Measurements from ENCODE around the gene C4BPA. TPM values are rescaled to one million over a fixed set of nuclear protein-coding genes. Genes with fewer than 3 reads are reported as not detected.

Gene C4BPA
- total and polyA plus RNA-seq, 10 of the 15 experiments (the other 5 are each of a cell fraction or from before 2014, with no cell fraction given) = 0.31 TPM; not detected in 9

DNA sequence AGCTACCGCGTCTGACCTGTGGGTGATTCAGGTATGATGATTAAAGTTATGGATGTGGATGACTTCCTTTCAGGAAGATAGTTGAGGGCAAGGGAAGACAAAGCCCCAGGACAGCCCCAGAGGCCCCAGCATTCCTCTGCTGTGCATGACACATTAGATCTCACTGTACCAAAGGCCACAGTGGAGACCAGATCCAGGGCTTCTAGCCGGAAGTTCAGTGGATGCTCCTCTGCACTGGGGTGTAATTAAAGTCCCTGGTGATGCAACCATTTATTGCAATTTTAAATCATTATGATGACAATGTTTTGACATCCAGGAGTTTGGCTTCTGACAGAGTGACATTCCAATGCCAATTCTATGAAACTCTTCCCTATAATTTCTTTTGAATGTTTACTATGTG, 5.0 kb downstream of the C4BPA start:
- CTCF ChIA-PET = interaction anchor here (1.4 kb wide), 1 partner anchor 296 kb away, joined by 3 read pairs; no protein-coding TSS in a partner anchor
- Histone ChIP-seq H3K4me3 (no peak overlapping the region), H2AFZ (ENCODE audit: control insufficient read depth, low read depth, low read length) (no peak overlapping the region), H3K9me3 (replicated peaks; ENCODE audit: control insufficient read depth, insufficient read depth, low read length) (no peaks in the 10 kb centered on the region), H4K20me1 (ENCODE audit: control insufficient read depth, insufficient read depth) (no peaks in the 10 kb centered on the region), H3K36me3 (ENCODE audit: control insufficient read depth in 2 of 2, insufficient read depth in 2 of 2, low read length in 1 of 2) (no peaks in the 10 kb centered on the region), H3K9ac (ENCODE audit: control insufficient read depth, insufficient read depth, low read length) (no peak overlapping the region), H3K27ac (ENCODE audit: control insufficient read depth, insufficient read depth) (no peak overlapping the region), H3K79me2 (ENCODE audit: control insufficient read depth, insufficient read depth, low read length) (no peaks in the 10 kb centered on the region), H3K4me1 (ENCODE audit: control insufficient read depth, insufficient read depth, low read length) (no peaks in the 10 kb centered on the region), H3K4me2 (ENCODE audit: control insufficient read depth, insufficient read depth) (no peak overlapping the region), H3K27me3 (replicated peaks in 1 of 2; ENCODE audit: control insufficient read depth in 2 of 2, insufficient read depth in 2 of 2, low read length in 1 of 2) (no peaks in the 10 kb centered on the region)
- ATAC-seq (no peak), DNase-seq (ENCODE audit: low read depth, low spot score) (no peak), FAIRE-seq (no peak)
- SMC1A ChIA-PET (ENCODE audit: uncharacterized antibody, unreplicated experiment) = no interaction called here
- RAD21 ChIA-PET (ENCODE audit: unreplicated experiment) = no interaction called here
- in situ Hi-C loops (cut with MboI) = no loop called here
- POLR2A ChIA-PET = no interaction called here
- intact Hi-C loops (cut with micrococcal nuclease; ENCODE audit: unreplicated experiment) = no loop called here
- 72% methylated on average over 3 of the region's 3 CpGs for WGBS (ENCODE audit: insufficient coverage, insufficient replicate concordance, low lambda C conversion rate, missing lambda C conversion rate)
- TF ChIP-seq NFYB (IDR thresholded peaks at IDR 0.05; ENCODE audit: insufficient read depth, low read depth, low read length) (no peak), SMC3 (IDR thresholded peaks at IDR 0.05; ENCODE audit: borderline replicate concordance, low read length) (no peak), EGR1 (IDR thresholded peaks at IDR 0.05; ENCODE audit: borderline replicate concordance in 1 of 2, low read depth in 2 of 2, low read length in 2 of 2) (no peak), ZZZ3 (IDR thresholded peaks at IDR 0.05; ENCODE audit: control insufficient read depth, insufficient read length, low read depth) (no peak), MEF2A (IDR thresholded peaks at IDR 0.05; ENCODE audit: insufficient read depth, low read depth, low read length) (no peak), EP300 (IDR thresholded peaks at IDR 0.05; ENCODE audit: borderline replicate concordance in 1 of 2, control insufficient read depth in 1 of 2, low read depth in 2 of 2, low read length in 2 of 2) (no peak), PML (IDR thresholded peaks at IDR 0.05; ENCODE audit: low read length) (no peak), ZNF207 (IDR thresholded peaks at IDR 0.05; ENCODE audit: borderline replicate concordance) (no peak), IRF3 (IDR thresholded peaks at IDR 0.05) (no peak), SMAD5 (IDR thresholded peaks at IDR 0.05; ENCODE audit: low read depth) (no peak), MTA2 (IDR thresholded peaks at IDR 0.05; ENCODE audit: low read depth) (no peak), BMI1 (IDR thresholded peaks at IDR 0.05; ENCODE audit: borderline replicate concordance) (no peak), CBFB (IDR thresholded peaks at IDR 0.05; ENCODE audit: low read depth) (no peak), FOXK2 (IDR thresholded peaks at IDR 0.05) (no peak), CHD2 (IDR thresholded peaks at IDR 0.05; ENCODE audit: borderline replicate concordance, low read depth, low read length) (no peak), ZNF24 (IDR thresholded peaks at IDR 0.05) (no peak), LARP7 (IDR thresholded peaks at IDR 0.05) (no peak), JUNB (IDR thresholded peaks at IDR 0.05) (no peak)
- BruUV-seq (replicated peaks) = no TSS peak
